ENCODE data around the gene UBE3B. TPM values are rescaled to one million over a fixed set of nuclear protein-coding genes. Genes with fewer than 3 reads are reported as not detected.

Gene UBE3B
- total RNA-seq, 2 donors from 2014 or later, result 40.4 to 54.8 TPM

- intact Hi-C loops (cut with DNase I), result no loop called here
- DNase-seq (peak; percentile 99), ATAC-seq (peak; percentile 99)
Measured at GRCh38 chr12:109573029-109573913, 95.8 kb downstream of the UBE3B start, which contains the start of the genes MMAB and MVK. Gene MMAB (minus strand): TSS chr12:109573504. CDS start chr12:109573480, 24 bp downstream. Gene MVK (plus strand): TSS chr12:109573794. CDS start chr12:109574823, 1,029 bp downstream.

GRCh38 chr12:109573914-109574244 is 96.4 kb downstream of the UBE3B start:
- ATAC-seq (no peak), DNase-seq (no peak)
- intact Hi-C loops (cut with DNase I), result no loop called here

- intact Hi-C loops (cut with DNase I), result no loop called here
- DNase-seq, result no peak
- ATAC-seq, result no peak
Measured at GRCh38 chr12:109575683-109576082, 98.2 kb downstream of the UBE3B start.

- ATAC-seq (no peak), DNase-seq (no peak)
- intact Hi-C loops (cut with DNase I), result no loop called here
Measured at GRCh38 chr12:109577311-109577710, 99.9 kb downstream of the UBE3B start.

- DNase-seq, result no peak
- intact Hi-C loops (cut with DNase I), result no loop called here
- no peak for ATAC-seq
Measured at GRCh38 chr12:109578330-109578927, 101.0 kb downstream of the UBE3B start.

GRCh38 chr12:109579639-109580038 is 102.2 kb downstream of the UBE3B start:
- intact Hi-C loops (cut with DNase I), result no loop called here
- DNase-seq, result no peak
- no peak for ATAC-seq

GRCh38 chr12:109580272-109580671 is 102.8 kb downstream of the UBE3B start:
- no peak for ATAC-seq
- intact Hi-C loops (cut with DNase I), result no loop called here

GRCh38 chr12:109580684-109581333 is 103.4 kb downstream of the UBE3B start:
- intact Hi-C loops (cut with DNase I), result no loop called here
- DNase-seq (no peak), ATAC-seq (no peak)

More at GRCh38 chr12:109580272-109580671, 102.8 kb downstream of the UBE3B start:
- DNase-seq, result no peak

DNA sequence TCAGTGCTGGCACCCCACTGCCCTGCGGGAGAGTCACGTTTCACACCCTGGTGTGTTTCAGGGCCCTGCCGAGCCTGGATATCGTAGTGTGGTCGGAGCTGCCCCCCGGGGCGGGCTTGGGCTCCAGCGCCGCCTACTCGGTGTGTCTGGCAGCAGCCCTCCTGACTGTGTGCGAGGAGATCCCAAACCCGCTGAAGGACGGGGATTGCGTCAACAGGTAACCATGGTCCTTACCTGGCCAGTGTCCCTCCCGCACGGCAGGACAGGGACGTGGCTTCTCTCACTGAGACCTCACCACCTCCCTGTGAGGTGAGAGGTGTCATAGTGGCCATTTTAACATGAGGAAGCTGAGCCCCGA is 103.9 kb downstream of the UBE3B start:
- intact Hi-C loops (cut with DNase I), result no loop called here
- DNase-seq, result no peak
- ATAC-seq, result no peak

DNA sequence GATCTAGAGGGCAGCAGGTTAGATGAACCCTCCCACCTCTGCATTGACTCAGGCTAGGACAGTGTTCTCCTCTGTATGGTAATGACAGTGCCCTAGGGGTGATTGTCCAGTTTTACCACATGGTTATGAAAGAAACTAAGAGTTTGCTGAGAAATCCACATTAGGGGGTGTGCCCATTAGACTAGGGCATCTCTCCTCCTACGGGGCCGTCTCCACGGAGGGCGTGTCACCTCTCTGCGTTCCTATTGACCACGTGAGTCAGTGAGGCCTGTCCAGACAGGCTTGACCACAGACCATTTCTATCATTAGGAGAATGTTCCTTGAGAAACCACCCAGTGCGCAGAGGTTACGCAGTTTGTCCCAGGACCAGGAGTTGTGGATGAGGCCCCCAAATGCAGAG is 104.4 kb downstream of the UBE3B start:
- intact Hi-C loops (cut with DNase I), result no loop called here
- DNase-seq (no peak), ATAC-seq (no peak)

GRCh38 chr12:109582636-109583035 is 105.2 kb downstream of the UBE3B start:
- intact Hi-C loops (cut with DNase I), result no loop called here
- no peak for DNase-seq
- ATAC-seq, result peak in 1 of 2 donors; percentile 23

GRCh38 chr12:109583733-109584132 is 106.3 kb downstream of the UBE3B start:
- no peak for ATAC-seq
- intact Hi-C loops (cut with DNase I), result no loop called here
- no peak for DNase-seq

Other genes starting within 250 kb of the UBE3B start
- gene FOXN4, start 168.3 kb upstream of the UBE3B start, total RNA-seq, result not detected
- gene MYO1H, start 129.7 kb upstream of the UBE3B start, total RNA-seq, result 1 to 10 TPM in 1 of 2 donors, under 1 TPM in 1; 0.91 to 2.0 TPM
- gene KCTD10, start 334 bp upstream of the UBE3B start, total RNA-seq, result 10 to 100 TPM; 36.2 to 96.5 TPM
- 10 to 100 TPM; 47.0 to 53.4 TPM for gene MMAB, start 95.9 kb downstream of the UBE3B start, total RNA-seq
- gene MVK, start 96.2 kb downstream of the UBE3B start, total RNA-seq, result 10 to 100 TPM; 11.2 to 12.6 TPM
- gene FAM222A, start 236.2 kb downstream of the UBE3B start, total RNA-seq, result 10 to 100 TPM; 14.5 to 21.8 TPM